ENCODE data around the gene EDC3. TPM values are rescaled to one million over a fixed set of nuclear protein-coding genes. Genes with fewer than 3 reads are reported as not detected.

The EDC3 gene
- polyA plus RNA-seq, 5 donors: 38.3 to 43.7 (median 39.9) TPM

DNA sequence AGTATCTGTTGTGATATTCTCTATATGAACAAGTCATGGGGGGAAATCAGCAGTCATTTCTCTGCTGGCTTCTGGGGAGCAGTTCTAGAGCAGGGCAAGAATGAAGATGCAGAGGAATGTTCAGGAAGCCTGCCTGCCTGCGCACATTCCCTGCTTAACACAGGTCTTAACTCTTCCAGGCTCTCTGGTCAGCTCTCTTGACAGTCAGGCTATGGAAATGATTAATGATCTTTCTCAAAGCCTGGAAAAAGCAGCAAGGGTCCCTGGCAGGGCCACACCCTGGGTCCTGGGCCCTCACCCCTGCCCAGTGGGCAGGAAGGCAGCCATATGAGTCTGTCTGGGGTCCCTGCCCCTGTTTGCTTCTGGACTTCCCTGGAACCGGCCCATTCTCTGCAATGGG, 111.6 kb downstream of the EDC3 start:
- no peak for DNase-seq

Other genes starting within 250 kb of the EDC3 start
- gene UBL7, start 234.9 kb downstream of the EDC3 start, polyA plus RNA-seq (ENCODE audit: insufficient read depth in 1 of 5, insufficient read length in 5 of 5, low replicate concordance in 1 of 5): 10 to 100 TPM; 49.0 to 62.6 (median 59.3) TPM
- 10 to 100 TPM in 4 of 5 donors, 1 to 10 TPM in 1; 8.6 to 11.3 (median 10.9) TPM for gene ARID3B, start 154.8 kb downstream of the EDC3 start, polyA plus RNA-seq (ENCODE audit: insufficient read depth in 1 of 5, insufficient read length in 5 of 5, low replicate concordance in 1 of 5)
- 10 to 100 TPM; 77.2 to 90.8 (median 83.3) TPM for gene CLK3, start 80.2 kb downstream of the EDC3 start, polyA plus RNA-seq (ENCODE audit: insufficient read depth in 1 of 5, insufficient read length in 5 of 5, low replicate concordance in 1 of 5)
- 1 to 10 TPM in 2 of 5 donors, under 1 TPM in 3; 0.21 to 1.5 (median 0.30) TPM for gene CYP1A1, start 29.5 kb upstream of the EDC3 start, polyA plus RNA-seq (ENCODE audit: insufficient read depth in 1 of 5, insufficient read length in 5 of 5, low replicate concordance in 1 of 5)
- under 1 TPM; 0.32 to 0.46 (median 0.43) TPM for gene CYP1A2, start 52.8 kb upstream of the EDC3 start, polyA plus RNA-seq (ENCODE audit: insufficient read depth in 1 of 5, insufficient read length in 5 of 5, low replicate concordance in 1 of 5)
- gene CSK, start 86.1 kb upstream of the EDC3 start, polyA plus RNA-seq (ENCODE audit: insufficient read depth in 1 of 5, insufficient read length in 5 of 5, low replicate concordance in 1 of 5): 10 to 100 TPM; 35.6 to 56.6 (median 38.0) TPM
- under 1 TPM in 1 of 5 donors, not detected in 4; 0.18 TPM for gene LMAN1L, start 116.8 kb upstream of the EDC3 start, polyA plus RNA-seq (ENCODE audit: insufficient read depth in 1 of 5, insufficient read length in 5 of 5, low replicate concordance in 1 of 5)
- gene CPLX3, start 130.6 kb upstream of the EDC3 start, polyA plus RNA-seq (ENCODE audit: insufficient read depth in 1 of 5, insufficient read length in 5 of 5, low replicate concordance in 1 of 5): under 1 TPM in 2 of 5 donors, not detected in 3; 0.05 to 0.10 TPM
- gene ULK3, start 147.1 kb upstream of the EDC3 start, polyA plus RNA-seq (ENCODE audit: insufficient read depth in 1 of 5, insufficient read length in 5 of 5, low replicate concordance in 1 of 5): 10 to 100 TPM; 23.7 to 43.4 (median 34.2) TPM
- gene SCAMP2, start 177.3 kb upstream of the EDC3 start, polyA plus RNA-seq (ENCODE audit: insufficient read depth in 1 of 5, insufficient read length in 5 of 5, low replicate concordance in 1 of 5): 10 to 100 TPM; 41.9 to 64.1 (median 48.2) TPM
- 10 to 100 TPM; 53.0 to 61.6 (median 59.0) TPM for gene MPI, start 194.0 kb upstream of the EDC3 start, polyA plus RNA-seq (ENCODE audit: insufficient read depth in 1 of 5, insufficient read length in 5 of 5, low replicate concordance in 1 of 5)
- 10 to 100 TPM; 57.1 to 72.3 (median 60.3) TPM for gene FAM219B, start 210.8 kb upstream of the EDC3 start, polyA plus RNA-seq (ENCODE audit: insufficient read depth in 1 of 5, insufficient read length in 5 of 5, low replicate concordance in 1 of 5)
- 100 to 1,000 TPM; 106 to 141 (median 118) TPM for gene COX5A, start 242.0 kb upstream of the EDC3 start, polyA plus RNA-seq (ENCODE audit: insufficient read depth in 1 of 5, insufficient read length in 5 of 5, low replicate concordance in 1 of 5)

Data from right lung (tissue), 5 donors.